Endothelial cell of umbilical vein (primary cell): ENCODE results near the gene SRRM2. TPM values are rescaled to one million over a fixed set of nuclear protein-coding genes. Genes with fewer than 3 reads are reported as not detected.

Experiments used
- BruUV-seq: library from RNA; stranded (reverse); fragments of 400-500 nt; replicated peaks from 2 replicates; lab custom pipeline; 2021; lab: Mats Ljungman, UMichigan
- CTCF ChIA-PET: fragments of 300-600, 350-600 bp; sonication (Branson Sonifier 250); formaldehyde crosslinking; loops from one replicate; lab custom pipeline; 2021; ENCODE audit warnings: antibody characterized with exemption, inconsistent platforms; lab: Charles Lee
- POLR2A ChIA-PET: fragments of 300-600, 350-600 bp; sonication (Branson Sonifier 250); formaldehyde crosslinking; loops from one replicate; lab custom pipeline; 2021; ENCODE audit warnings: antibody characterized with exemption, inconsistent platforms; lab: Charles Lee
- DNase-seq: peaks from one replicate; pipeline ENCODE4 v3.0.0-alpha.2; 2011; ENCODE audit warnings: low read depth, low spot score
- FAIRE-seq: peaks from 2 replicates; lab custom pipeline; 2011; peaks lifted over from hg19 to GRCh38; lab: Jason Lieb, UNC
- H2AFZ ChIP-seq: 2 replicates; pipeline ENCODE4 v1.6.0; 2012; ENCODE audit warnings: low read depth, low read length, control low read depth, inconsistent platforms
- H3K27ac ChIP-seq: 2 replicates; pipeline ENCODE4 v1.5.1; 2011; ENCODE audit warnings: low read depth, mild to moderate bottlenecking, control low read depth, low read length, moderate library complexity; ENCODE audit not compliant: insufficient read depth
- H3K27me3 ChIP-seq, 2 experiments: 2 replicates each; pipeline versions ENCODE4 v1.6.0 to v1.6.1; 2011; ENCODE audit warnings: low read length in 2 of 2, mixed read lengths in 1 of 2; ENCODE audit not compliant: control insufficient read depth in 2 of 2, insufficient read depth in 2 of 2
- H3K36me3 ChIP-seq, 2 experiments: 2 replicates in 1 of 2; 3 replicates in 1 of 2; pipeline ENCODE4 v1.5.1; 2011; ENCODE audit warnings: low read length in 2 of 2, mild to moderate bottlenecking in 1 of 2, moderate library complexity in 1 of 2; ENCODE audit not compliant: control insufficient read depth in 2 of 2, insufficient read depth in 2 of 2; ENCODE audit errors: extremely low read depth in 1 of 2
- H3K4me1 ChIP-seq: 3 replicates; pipeline ENCODE4 v1.5.1; 2011; ENCODE audit warnings: mild to moderate bottlenecking, low read length; ENCODE audit not compliant: control insufficient read depth, insufficient read depth; ENCODE audit errors: extremely low read depth
- H3K4me2 ChIP-seq: 2 replicates; pipeline ENCODE4 v1.6.1; 2011; ENCODE audit warnings: low read length, control low read depth, mixed read lengths; ENCODE audit not compliant: insufficient read depth
- H3K4me3 ChIP-seq, 3 experiments: fragments of 200-600 bp in 1 of 3; sonication (generic), shearing (Covaris generic) in 1 of 3; replicated peaks in 1 of 3; 2 replicates each; pipeline ENCODE4 v1.5.1; 2011 to 2016; ENCODE audit warnings: control low read depth in 3 of 3, low read length in 3 of 3, mild to moderate bottlenecking in 2 of 3, inconsistent platforms in 1 of 3, low read depth in 1 of 3, moderate library complexity in 1 of 3; ENCODE audit not compliant: insufficient read depth in 1 of 3
- H3K79me2 ChIP-seq: 2 replicates; pipeline ENCODE4 v1.6.0; 2012; ENCODE audit warnings: low read length, inconsistent platforms; ENCODE audit not compliant: control insufficient read depth, insufficient read depth
- H3K9ac ChIP-seq: replicated peaks from 2 replicates; pipeline ENCODE3; 2011; ENCODE audit warnings: low read length, control low read depth; ENCODE audit not compliant: insufficient read depth; ENCODE audit errors: extremely low read depth
- H3K9me1 ChIP-seq: replicated peaks from 3 replicates; pipeline ENCODE4 v1.6.0; 2011; ENCODE audit warnings: mild to moderate bottlenecking, low read length; ENCODE audit not compliant: control insufficient read depth, insufficient read depth; ENCODE audit errors: extremely low read depth
- H3K9me3 ChIP-seq: replicated peaks from 2 replicates; pipeline ENCODE4 v1.5.1; 2012; ENCODE audit warnings: low read length, inconsistent platforms; ENCODE audit not compliant: control insufficient read depth, insufficient read depth
- H4K20me1 ChIP-seq: replicated peaks from 2 replicates; pipeline ENCODE3; 2011; ENCODE audit warnings: mild to moderate bottlenecking, low read length; ENCODE audit not compliant: control insufficient read depth, insufficient read depth; ENCODE audit errors: extremely low read depth
- EZH2 ChIP-seq: IDR thresholded peaks from 2 replicates; pipeline ENCODE4 v1.6.1; 2012; ENCODE audit warnings: borderline replicate concordance, low read depth, mild to moderate bottlenecking, moderate library complexity, low read length, inconsistent platforms; ENCODE audit not compliant: severe bottlenecking
- FOS ChIP-seq: IDR thresholded peaks from 2 replicates; pipeline ENCODE4 v1.6.1; 2011; ENCODE audit warnings: mild to moderate bottlenecking, low read length, moderate library complexity, borderline replicate concordance; ENCODE audit not compliant: insufficient read depth
- GATA2 ChIP-seq: IDR thresholded peaks from 2 replicates; pipeline ENCODE4 v1.7.0; 2011; ENCODE audit warnings: low read depth, mild to moderate bottlenecking, moderate library complexity, mixed read lengths, low read length; ENCODE audit not compliant: insufficient read length, insufficient read depth
- JUN ChIP-seq: IDR thresholded peaks from 2 replicates; pipeline ENCODE4 v1.6.1; 2011; ENCODE audit warnings: borderline replicate concordance, low read depth; ENCODE audit not compliant: insufficient read length, insufficient read depth
- MYC ChIP-seq: IDR thresholded peaks from one replicate; pipeline ENCODE4 v1.6.1; 2011; ENCODE audit warnings: mild to moderate bottlenecking, low read depth, low read length
- POLR2A ChIP-seq: IDR thresholded peaks from 2 replicates; pipeline ENCODE4 v1.6.1; 2012; ENCODE audit warnings: low read depth, mild to moderate bottlenecking, control low read depth, low read length
- POLR2AphosphoS5 ChIP-seq: IDR thresholded peaks from 2 replicates; pipeline ENCODE4 v1.6.1; 2012; ENCODE audit warnings: low read depth, mild to moderate bottlenecking, control low read depth, low read length, moderate library complexity; ENCODE audit not compliant: insufficient read depth
- dilution Hi-C: fragments of 300-500 bp; cut with MboI; formaldehyde crosslinking; loops from one replicate; pipeline ENCODE4 v1.15.0; 2019; ENCODE audit warnings: low sequenced_read_pairs; ENCODE audit not compliant: extremely low pct_ligation_motif_present
- intact Hi-C: fragments of 100-400 bp; cut with micrococcal nuclease; formaldehyde crosslinking; loops from one replicate; pipeline ENCODE4 v1.10.0; 2022
- polyA plus RNA-seq, 4 experiments: library from polyadenylated mRNA; depleted of rRNA in 3 of 4; stranded (reverse) in 3 of 4; unstranded in 1 of 4; fragments of >200 nt; gene quantifications; 2 replicates each; pipeline versions ENCODE4 v1.2.1 to v1.2.3, GENCODE V29; 2011 to 2012; ENCODE audit warnings: missing spikeins in 1 of 4
- total RNA-seq: library from RNA; stranded (reverse); gene quantifications from 2 replicates; pipeline ENCODE4 v1.2.3, GENCODE V29; 2021
- TF ChIP-seq, protein P1 (sequence below): IDR thresholded peaks from 2 replicates; pipeline ENCODE4 v1.6.1; 2011; ENCODE audit not compliant: insufficient read depth, insufficient read length
- TF ChIP-seq, protein P2 (sequence below), 2 donors: IDR thresholded peaks; 1 replicate in 1 of 2; 2 replicates in 1 of 2; pipeline ENCODE4 v1.5.1; 2011; ENCODE audit warnings: low read length in 2 of 2, mild to moderate bottlenecking in 2 of 2, moderate library complexity in 2 of 2, control low read depth in 1 of 2, inconsistent platforms in 1 of 2, low read depth in 1 of 2; ENCODE audit not compliant: insufficient read depth in 1 of 2; ENCODE audit errors: extremely low read depth in 1 of 2

Gene SRRM2
- total and polyA plus RNA-seq, 2 donors (not counting 3 experiments of a cell fraction or from before 2014, with no cell fraction given): 270 to 483 TPM

DNA sequence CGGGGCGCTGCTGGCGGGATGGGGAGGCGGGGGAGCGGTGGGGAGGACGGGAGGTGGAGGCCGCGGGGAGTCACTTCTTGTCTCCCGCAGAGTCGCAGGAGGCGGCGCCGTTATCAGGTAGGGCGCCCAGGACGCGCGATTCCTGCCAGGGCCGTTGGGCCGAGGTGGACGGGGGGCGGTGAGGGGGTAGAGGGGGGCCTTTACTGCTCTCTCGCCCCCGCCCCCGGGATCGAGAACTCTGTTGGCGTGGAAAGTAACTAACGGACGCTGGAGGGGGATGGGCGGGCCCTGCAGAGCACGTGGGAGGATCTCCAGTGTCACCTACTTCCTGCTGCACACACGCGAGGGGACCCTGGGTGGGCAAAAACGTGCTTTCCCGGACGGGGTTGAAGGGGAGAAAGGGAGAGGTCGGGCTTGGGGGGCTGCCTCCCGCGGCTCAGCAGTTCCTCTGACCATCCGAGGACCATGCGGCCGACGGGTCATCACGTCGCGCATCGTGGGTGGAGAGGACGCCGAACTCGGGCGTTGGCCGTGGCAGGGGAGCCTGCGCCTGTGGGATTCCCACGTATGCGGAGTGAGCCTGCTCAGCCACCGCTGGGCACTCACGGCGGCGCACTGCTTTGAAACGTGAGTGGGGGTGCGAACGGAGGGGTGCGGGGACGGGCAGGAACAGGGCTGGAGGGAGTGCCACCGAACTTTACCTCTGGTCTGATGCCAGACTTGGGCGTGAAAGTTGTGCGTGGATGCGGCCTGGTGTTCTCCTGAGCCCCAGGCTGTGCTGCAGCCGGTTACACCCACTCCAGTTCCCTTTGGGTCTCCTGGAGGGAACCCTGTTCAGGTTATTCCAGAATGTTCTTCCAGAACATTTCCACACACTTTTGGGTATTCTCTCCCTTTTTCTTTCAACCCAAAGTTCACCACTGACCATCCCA lies 65.2 kb downstream of the SRRM2 start:
- Histone ChIP-seq H4K20me1 (no peaks in the 10 kb centered on the region), H3K4me3 (no peak overlapping the region), H3K27ac (no peak overlapping the region), H3K9me3 (no peaks in the 10 kb centered on the region), H3K4me2 (no peak overlapping the region), H3K36me3 (no peaks in the 10 kb centered on the region), H2AFZ (no peak overlapping the region), H3K79me2 (no peaks in the 10 kb centered on the region), H3K4me1 (no peaks in the 10 kb centered on the region), H3K27me3 (no peaks in the 10 kb centered on the region), H3K9ac (no peak overlapping the region), H3K9me1 (no peaks in the 10 kb centered on the region)
- POLR2A ChIA-PET: no interaction called here
- intact Hi-C loops (no loop called here), dilution Hi-C loops (no loop called here)
- DNase-seq: no peak
- no TSS peak for BruUV-seq
- no peak for TF ChIP-seq POLR2A
- TF ChIP-seq POLR2AphosphoS5: no peak
- TF ChIP-seq EZH2: no peak
- TF ChIP-seq, protein P1, sequence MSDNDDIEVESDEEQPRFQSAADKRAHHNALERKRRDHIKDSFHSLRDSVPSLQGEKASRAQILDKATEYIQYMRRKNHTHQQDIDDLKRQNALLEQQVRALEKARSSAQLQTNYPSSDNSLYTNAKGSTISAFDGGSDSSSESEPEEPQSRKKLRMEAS: no peak
- TF ChIP-seq GATA2: no peak
- TF ChIP-seq JUN: no peak
- TF ChIP-seq FOS: no peak
- TF ChIP-seq MYC: no peak
- TF ChIP-seq, protein P2, sequence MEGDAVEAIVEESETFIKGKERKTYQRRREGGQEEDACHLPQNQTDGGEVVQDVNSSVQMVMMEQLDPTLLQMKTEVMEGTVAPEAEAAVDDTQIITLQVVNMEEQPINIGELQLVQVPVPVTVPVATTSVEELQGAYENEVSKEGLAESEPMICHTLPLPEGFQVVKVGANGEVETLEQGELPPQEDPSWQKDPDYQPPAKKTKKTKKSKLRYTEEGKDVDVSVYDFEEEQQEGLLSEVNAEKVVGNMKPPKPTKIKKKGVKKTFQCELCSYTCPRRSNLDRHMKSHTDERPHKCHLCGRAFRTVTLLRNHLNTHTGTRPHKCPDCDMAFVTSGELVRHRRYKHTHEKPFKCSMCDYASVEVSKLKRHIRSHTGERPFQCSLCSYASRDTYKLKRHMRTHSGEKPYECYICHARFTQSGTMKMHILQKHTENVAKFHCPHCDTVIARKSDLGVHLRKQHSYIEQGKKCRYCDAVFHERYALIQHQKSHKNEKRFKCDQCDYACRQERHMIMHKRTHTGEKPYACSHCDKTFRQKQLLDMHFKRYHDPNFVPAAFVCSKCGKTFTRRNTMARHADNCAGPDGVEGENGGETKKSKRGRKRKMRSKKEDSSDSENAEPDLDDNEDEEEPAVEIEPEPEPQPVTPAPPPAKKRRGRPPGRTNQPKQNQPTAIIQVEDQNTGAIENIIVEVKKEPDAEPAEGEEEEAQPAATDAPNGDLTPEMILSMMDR (IDR thresholded peaks at IDR 0.05; ENCODE audit: extremely low read depth in 1 of 2, insufficient read depth in 1 of 2, low read depth in 1 of 2, low read length in 2 of 2): no peak
- CTCF ChIA-PET: interaction anchor here (1.3 kb wide), 1 partner anchor 89 kb away, joined by 3 read pairs; no protein-coding TSS in a partner anchor
- FAIRE-seq: no peak
